ENCODE measurements around the gene TRPV4.
A peak's percentile ranks its signal among the peaks of the same experiment; 100 is the strongest.

The TRPV4 gene

DNA sequence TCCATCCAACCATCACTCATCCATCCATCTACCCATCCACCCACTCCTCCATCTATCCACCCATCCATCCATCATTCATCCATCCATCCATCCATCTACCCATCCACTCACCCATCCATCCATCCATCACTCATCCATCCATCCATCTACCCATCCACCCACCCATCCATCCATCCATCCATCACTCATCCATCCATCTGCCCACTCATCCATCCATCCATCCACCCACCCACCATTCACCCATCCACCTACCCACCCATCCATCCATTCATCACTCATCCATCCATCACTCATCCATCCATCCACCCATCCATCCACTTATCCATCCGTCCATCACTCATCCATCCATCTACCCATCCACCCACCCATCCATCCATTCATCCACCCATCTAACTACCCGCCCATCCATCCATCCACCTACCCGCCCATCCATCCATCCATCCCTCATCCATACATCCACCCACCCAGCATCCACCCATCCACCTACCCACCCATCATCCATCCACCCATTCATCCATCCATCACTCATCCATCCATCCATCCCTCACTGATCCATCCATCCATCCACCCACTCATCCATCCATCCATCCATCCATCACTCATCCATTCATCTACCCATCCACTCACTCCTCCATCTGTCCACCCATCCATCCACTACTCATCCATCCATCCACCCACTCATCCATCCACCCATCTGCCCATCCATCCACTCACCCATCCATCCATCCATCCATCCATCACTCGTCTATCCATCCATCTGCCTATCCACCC is 24.1 kb downstream of the TRPV4 start:
- no peak for DNase-seq (ENCODE audit: extremely low read depth in 1 of 2, low read depth in 1 of 2)

GRCh38 chr12:109807954-109808643 is 25.1 kb downstream of the TRPV4 start:
- no peak for DNase-seq (ENCODE audit: extremely low read depth in 1 of 2, low read depth in 1 of 2)

GRCh38 chr12:109804820-109805761 is 28.1 kb downstream of the TRPV4 start:
- peak; percentile 27 to 40 for DNase-seq (ENCODE audit: extremely low read depth in 1 of 2, low read depth in 1 of 2)

DNA sequence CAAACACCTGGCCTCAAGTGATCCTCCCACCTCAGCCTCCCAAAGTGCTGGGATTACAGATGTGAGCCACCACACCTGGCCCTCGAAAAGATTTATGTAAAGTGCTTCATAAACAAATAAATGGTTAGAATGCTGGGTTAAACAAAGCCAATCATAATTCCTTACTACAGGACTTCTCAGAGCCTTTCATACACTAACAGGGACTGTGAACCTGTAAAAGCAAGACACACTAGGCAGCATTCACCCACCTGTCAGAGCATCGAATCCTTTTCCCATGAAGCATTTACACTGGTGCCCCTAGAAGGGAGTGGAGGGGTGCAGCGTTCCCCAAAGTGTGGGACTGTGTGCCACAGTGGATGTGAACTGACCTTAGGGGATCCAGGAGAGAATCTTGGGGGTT is 29.5 kb downstream of the TRPV4 start:
- no peak for DNase-seq (ENCODE audit: extremely low read depth in 1 of 2, low read depth in 1 of 2)

GRCh38 chr12:109802828-109803227 is 30.4 kb downstream of the TRPV4 start:
- no peak for DNase-seq (ENCODE audit: extremely low read depth in 1 of 2, low read depth in 1 of 2)

- DNase-seq (ENCODE audit: extremely low read depth in 1 of 2, low read depth in 1 of 2): no peak
Measured at GRCh38 chr12:109800536-109800935, 32.7 kb downstream of the TRPV4 start.

DNA sequence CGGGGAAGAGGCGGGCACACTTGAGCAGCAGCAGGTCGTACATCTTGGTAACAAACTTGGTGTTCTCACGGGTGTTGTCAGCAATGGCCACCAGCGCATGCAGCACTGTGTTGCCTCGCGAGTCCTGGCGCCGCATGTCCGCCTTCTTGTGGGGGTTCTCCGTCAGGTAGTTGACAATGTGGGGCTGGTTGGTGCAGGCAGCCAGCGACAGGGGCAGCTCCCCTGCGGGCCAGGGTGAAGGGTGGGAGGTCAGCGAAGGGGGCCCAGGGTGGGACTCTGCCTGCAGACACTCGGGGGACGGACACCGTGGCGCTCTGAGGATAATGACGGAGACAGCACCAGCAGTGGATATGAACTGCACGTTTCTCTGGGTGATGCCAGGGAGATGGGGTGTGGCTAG is 34.5 kb downstream of the TRPV4 start:
- DNase-seq (ENCODE audit: extremely low read depth in 1 of 2, low read depth in 1 of 2): no peak

- DNase-seq (ENCODE audit: extremely low read depth in 1 of 2, low read depth in 1 of 2): no peak
Measured at GRCh38 chr12:109797905-109798669, 35.1 kb downstream of the TRPV4 start.

DNA sequence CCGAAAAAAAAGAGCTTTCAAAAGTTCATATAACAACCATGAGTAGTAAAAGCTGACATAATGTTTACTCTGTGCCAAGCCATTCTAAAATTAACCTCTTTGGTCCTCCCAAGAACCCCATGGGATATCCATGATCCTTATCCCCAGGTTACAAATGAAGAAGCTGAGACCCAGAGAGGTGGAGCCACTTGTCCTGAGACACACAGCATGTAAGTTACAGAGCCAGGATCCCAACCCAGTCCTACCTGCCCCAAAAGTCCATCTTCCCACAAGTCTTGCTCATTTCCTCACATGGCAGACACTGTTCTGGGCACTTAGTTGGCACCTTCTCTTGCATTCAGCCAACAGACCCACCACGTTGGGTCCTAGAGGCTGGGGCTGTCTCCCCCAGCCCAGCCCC is 37.1 kb downstream of the TRPV4 start:
- no peak for DNase-seq (ENCODE audit: extremely low read depth in 1 of 2, low read depth in 1 of 2)

DNA sequence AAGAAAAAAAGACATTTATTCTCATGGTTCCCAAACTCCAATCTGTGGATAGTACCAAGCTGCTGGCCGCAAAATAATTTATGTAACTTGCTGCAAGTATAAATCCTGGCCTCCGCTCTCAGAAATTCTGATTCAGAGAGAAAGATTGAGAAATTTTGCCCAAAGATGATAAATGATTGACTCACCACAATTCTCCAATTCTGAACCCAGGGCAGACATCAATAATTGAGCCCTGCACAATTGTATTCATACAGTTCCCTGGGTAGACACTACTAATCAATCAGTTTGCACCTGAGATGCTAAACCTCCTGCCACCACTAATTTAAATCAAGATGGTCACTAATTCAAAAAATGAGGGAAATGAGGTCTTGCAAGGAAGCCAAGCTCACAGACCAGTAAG is 38.2 kb downstream of the TRPV4 start:
- no peak for DNase-seq (ENCODE audit: extremely low read depth in 1 of 2, low read depth in 1 of 2)

GRCh38 chr12:109793826-109794501 is 39.2 kb downstream of the TRPV4 start:
- no peak for DNase-seq (ENCODE audit: extremely low read depth in 1 of 2, low read depth in 1 of 2)

GRCh38 chr12:109793411-109793810 is 39.8 kb downstream of the TRPV4 start:
- no peak for DNase-seq (ENCODE audit: extremely low read depth in 1 of 2, low read depth in 1 of 2)

- no peak for DNase-seq (ENCODE audit: extremely low read depth in 1 of 2, low read depth in 1 of 2)
Measured at GRCh38 chr12:109792992-109793391, 40.2 kb downstream of the TRPV4 start.

GRCh38 chr12:109789526-109790048 is 43.6 kb downstream of the TRPV4 start:
- DNase-seq (ENCODE audit: extremely low read depth in 1 of 2, low read depth in 1 of 2): no peak

DNA sequence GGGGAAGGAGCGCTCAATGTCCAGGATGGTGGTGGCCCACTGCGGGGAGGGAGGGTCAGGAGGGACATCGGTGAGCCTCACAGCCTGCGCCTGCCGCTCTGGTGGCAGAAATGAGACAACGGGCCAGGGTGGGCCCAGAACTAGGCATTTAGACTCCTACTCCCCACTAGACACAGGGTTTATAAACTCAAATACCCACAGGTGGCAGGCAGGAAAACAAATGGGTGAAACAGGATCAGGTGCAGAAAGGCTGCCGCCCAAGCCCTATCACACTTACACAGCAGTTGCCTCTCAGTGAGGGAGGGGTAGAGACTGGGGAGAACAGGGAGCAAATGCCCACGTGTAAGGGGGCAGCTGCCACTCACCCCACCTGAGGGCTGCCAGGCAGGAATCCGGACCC is 46.4 kb downstream of the TRPV4 start:
- DNase-seq (ENCODE audit: extremely low read depth in 1 of 2, low read depth in 1 of 2): no peak

DNA sequence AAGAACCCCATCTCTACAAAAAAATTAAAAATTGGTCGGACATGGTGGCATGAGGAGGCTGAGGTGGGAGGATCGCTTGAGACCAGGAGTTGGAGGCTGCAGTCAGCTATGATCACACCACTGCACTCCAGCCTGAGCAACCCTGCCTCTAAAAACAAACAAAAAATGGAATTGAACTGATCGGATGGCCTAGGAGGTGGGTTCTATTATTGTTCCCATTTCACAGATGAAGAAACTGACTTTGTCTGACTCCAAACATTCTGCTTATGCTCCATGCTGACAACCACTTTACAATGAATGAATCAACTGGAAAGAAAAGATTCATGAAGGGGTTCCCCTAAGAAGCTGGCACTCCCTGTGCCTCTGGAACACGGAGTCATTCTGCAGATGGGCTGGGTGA is 47.3 kb downstream of the TRPV4 start:
- DNase-seq (ENCODE audit: extremely low read depth in 1 of 2, low read depth in 1 of 2): no peak

DNA sequence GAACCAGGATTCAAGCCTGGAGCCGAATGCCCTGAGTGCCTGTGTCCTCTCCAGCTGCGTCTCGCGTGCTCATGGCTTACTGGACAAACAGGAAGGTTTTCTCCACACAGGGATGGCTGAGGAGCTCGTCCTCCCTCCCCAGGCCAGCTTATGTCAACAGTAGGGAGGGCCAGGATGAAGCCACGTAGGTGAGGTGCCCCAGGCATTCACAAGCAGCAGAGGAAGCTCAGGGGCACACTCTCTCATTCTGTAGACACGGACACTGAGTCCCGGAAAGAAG is 49.3 kb downstream of the TRPV4 start:
- DNase-seq (ENCODE audit: extremely low read depth in 1 of 2, low read depth in 1 of 2): no peak

DNA sequence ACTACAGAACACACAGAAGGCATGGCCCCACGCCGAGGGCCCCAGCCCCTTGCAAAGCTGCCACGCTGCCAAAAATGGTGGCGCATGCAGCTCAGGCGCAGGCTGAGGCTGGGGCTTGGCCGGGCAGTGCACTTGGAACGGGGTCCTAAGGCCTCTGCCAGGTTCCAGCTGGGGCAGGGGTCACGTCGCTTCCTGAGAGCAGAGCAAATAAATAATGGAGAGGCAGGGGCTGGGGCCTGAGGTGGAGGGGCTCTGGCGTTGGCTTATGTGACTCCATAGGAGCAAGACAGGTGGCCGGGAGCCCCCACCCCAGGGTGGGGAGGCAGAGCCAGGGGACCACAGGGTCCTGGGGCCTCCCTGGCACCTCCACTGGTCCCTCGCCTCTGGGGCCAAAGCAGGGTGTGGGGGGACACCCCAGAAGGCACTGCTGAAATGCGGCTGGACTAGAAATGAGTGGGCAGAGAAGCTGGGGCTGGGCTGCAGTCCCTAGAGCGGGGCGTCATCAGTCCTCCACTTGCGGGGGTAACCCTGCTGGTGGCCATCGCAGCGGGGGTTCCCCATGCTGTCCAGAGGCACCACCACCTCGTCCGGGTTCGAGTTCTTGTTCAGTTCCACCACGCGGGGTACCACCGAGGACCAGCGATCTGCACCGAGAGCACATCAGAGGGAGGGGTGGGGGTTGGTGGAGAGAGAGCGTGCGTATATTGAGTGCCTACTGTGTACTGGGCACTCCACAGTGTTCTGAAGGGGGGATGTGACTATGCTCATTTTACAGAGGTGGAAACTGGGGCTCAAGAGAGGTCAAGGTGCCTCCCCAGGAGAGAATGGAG is 49.8 kb downstream of the TRPV4 start:
- DNase-seq (ENCODE audit: extremely low read depth in 1 of 2, low read depth in 1 of 2): no peak

DNA sequence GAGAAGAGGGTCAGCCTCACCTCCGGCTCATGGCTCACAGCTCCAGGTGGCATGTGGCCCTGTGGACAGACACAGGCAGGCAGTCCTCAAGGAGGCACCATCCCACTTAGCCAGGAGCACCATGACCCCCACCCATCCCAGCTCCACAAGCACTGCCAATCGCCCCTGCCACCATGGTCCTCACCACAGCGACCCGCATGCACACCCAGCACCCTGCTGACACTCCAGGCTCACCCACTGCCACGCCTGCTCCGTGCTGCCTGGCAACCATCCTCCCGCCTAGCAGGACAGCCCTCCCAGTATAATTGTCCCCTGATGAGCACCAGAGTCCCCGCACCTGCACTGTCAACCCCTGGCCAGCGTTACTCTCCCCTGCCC is 50.9 kb downstream of the TRPV4 start:
- DNase-seq (ENCODE audit: extremely low read depth in 1 of 2, low read depth in 1 of 2): no peak
